K562 (cell line): ENCODE data around the gene MPV17L2. TPM values are rescaled to one million over a fixed set of nuclear protein-coding genes. Genes with fewer than 3 reads are reported as not detected.
A peak's percentile ranks its signal among the peaks of the same experiment; 100 is the strongest.

ENCODE experiments used
- CREB1 ChIP-seq, 2 experiments: sonication (generic) in 1 of 2; formaldehyde crosslinking in 1 of 2; IDR thresholded peaks; 2 replicates each; pipeline versions ENCODE4 v1.6.1 to v1.8.0; 2012 to 2022; ENCODE audit warnings: inconsistent platforms in 1 of 2, mild to moderate bottlenecking in 1 of 2, missing genetic modification reagents in 1 of 2, moderate library complexity in 1 of 2
- EHMT2 ChIP-seq: fragments of 450-650 bp; IDR thresholded peaks from 2 replicates; pipeline ENCODE4 v1.6.1; 2018; ENCODE audit warnings: antibody characterized with exemption
- GABPB1 ChIP-seq: sonication (generic); formaldehyde crosslinking; IDR thresholded peaks from 2 replicates; pipeline ENCODE4 v1.8.0; 2022; ENCODE audit warnings: mild to moderate bottlenecking, missing genetic modification reagents
- MBD2 ChIP-seq: sonication (generic); IDR thresholded peaks from 2 replicates; pipeline ENCODE4 v1.6.1; 2016; ENCODE audit warnings: low read depth, borderline replicate concordance
- MGA ChIP-seq: fragments of 450-650 bp; IDR thresholded peaks from 2 replicates; pipeline ENCODE4 v1.6.1; 2016; ENCODE audit warnings: mild to moderate bottlenecking, moderate library complexity
- MNT ChIP-seq, 2 experiments: fragments of 450-650 bp; conservative IDR thresholded peaks; 2 replicates each; pipeline ENCODE4 v1.6.1; 2017; ENCODE audit warnings: mild to moderate bottlenecking in 2 of 2, moderate library complexity in 2 of 2
- NFYB ChIP-seq: IDR thresholded peaks from 2 replicates; pipeline ENCODE4 v1.6.1; 2011; ENCODE audit warnings: mild to moderate bottlenecking, moderate library complexity; ENCODE audit not compliant: insufficient read length; ENCODE audit errors: extremely low read depth
- POLR3A ChIP-seq: IDR thresholded peaks from 2 replicates; pipeline ENCODE4 v1.6.1; 2011; ENCODE audit warnings: borderline replicate concordance, mild to moderate bottlenecking, moderate library complexity; ENCODE audit not compliant: insufficient read length, insufficient read depth; ENCODE audit errors: extremely low read depth
- THAP7 ChIP-seq: fragments of 250-450 bp; sonication (Bioruptor Pico); IDR thresholded peaks from 2 replicates; pipeline ENCODE4 v1.5.0; 2021
- U2AF1 ChIP-seq: fragments of 200-400 bp; formaldehyde crosslinking; optimal IDR thresholded peaks from 2 replicates; pipeline ENCODE3; 2017; ENCODE audit warnings: mild to moderate bottlenecking, low read depth, low read length, moderate library complexity
- ZBTB5 ChIP-seq: fragments of 450-650 bp; IDR thresholded peaks from 2 replicates; pipeline ENCODE4 v1.6.1; 2017; ENCODE audit warnings: antibody characterized with exemption
- polyA plus RNA-seq, 8 experiments: library from polyadenylated mRNA; depleted of rRNA in 4 of 8; stranded (reverse) in 5 of 8; unstranded in 3 of 8; fragments of >200 nt; fragmentation: Nextera tagmentation in 2 of 8; fragmentation: Illumina TruSeq in 1 of 8; extraction: Ambion mirVana in 2 of 8; extraction: Trizol in 1 of 8; gene quantifications; 2 replicates each; pipeline versions ENCODE4 v1.2.1 to v1.2.3, GENCODE V29; 2011 to 2014; ENCODE audit warnings: inconsistent platforms in 1 of 8, missing spikeins in 1 of 8
- total RNA-seq, 7 experiments: library from RNA; depleted of rRNA in 6 of 7; stranded (reverse); fragments of >200 nt in 6 of 7; fragmentation: Illumina TruSeq in 2 of 7; extraction: Trizol in 2 of 7; gene quantifications; 2 replicates each; pipeline versions ENCODE4 v1.2.1 to v1.2.3, GENCODE V29; 2011 to 2021; ENCODE audit warnings: low replicate concordance in 1 of 7

Gene MPV17L2
- total and polyA plus RNA-seq, 9 of the 15 experiments (the other 6 are each of a cell fraction or from before 2014, with no cell fraction given): 10.6 to 60.2 (median 28.5) TPM

- TF ChIP-seq MGA (no peak), U2AF1 (peak; percentile 12), ZBTB5 (peak; percentile 52; the same call in 1 of the 2 replicates), THAP7 (CRISPR knock-in tag) (no peak), POLR3A (no peak), EHMT2 (no peak), MNT (conservative IDR thresholded peaks at IDR 0.05) (peak in 1 of 2 experiments; percentile 1; a peak in 1 of 4 replicates), CREB1 (IDR thresholded peaks at IDR 0.05) (peak; percentile 91), CREB1 (CRISPR knock-in tag; IDR thresholded peaks at IDR 0.05) (peak; percentile 94), NFYB (peak; percentile 100), GABPB1 (peak; percentile 15; the same call in 1 of the 2 replicates), MBD2 (peak; percentile 99)
Measured at GRCh38 chr19:18203863-18204393, 10.9 kb downstream of the MPV17L2 start, which contains the start of gene RAB3A (continued).
